GM23338 (cell line): ENCODE measurements around the gene OSBPL6. TPM values are rescaled to one million over a fixed set of nuclear protein-coding genes. Genes with fewer than 3 reads are reported as not detected.
"Not testable (repeated sequence)": the region's sequence is repeated elsewhere in the genome, so short reads cannot be mapped to it uniquely, and the experiment has no call there.

ENCODE experiments used
- ATAC-seq: fragments of 200-7000 bp; cut with Tn5 transposase; 3 replicates; pipeline ENCODE4 v1.9.1; 2020
- DNase-seq: peaks from one replicate; pipeline ENCODE4 v3.0.0-alpha.2; 2015; ENCODE audit warnings: low spot score
- H2AFZ ChIP-seq: fragments of 200-600 bp; sonication (generic); 2 replicates; pipeline ENCODE4 v1.8.0; 2016; ENCODE audit warnings: antibody characterized with exemption, mild to moderate bottlenecking, moderate library complexity
- H3F3A ChIP-seq: fragments of 200-600 bp; sonication (generic); replicated peaks from 2 replicates; pipeline ENCODE4 v1.8.0; 2017; ENCODE audit warnings: antibody characterized with exemption, mixed run types, low read depth
- H3K27ac ChIP-seq: fragments of 200-600 bp; sonication (generic); 2 replicates; pipeline ENCODE4 v1.6.1; 2016; ENCODE audit warnings: low read depth
- H3K27me3 ChIP-seq: fragments of 200-600 bp; sonication (generic); 2 replicates; pipeline ENCODE4 v1.8.0; 2016; ENCODE audit warnings: mild to moderate bottlenecking, mixed run types, moderate library complexity; ENCODE audit not compliant: insufficient read depth
- H3K36me3 ChIP-seq: fragments of 200-600 bp; sonication (generic); 2 replicates; pipeline ENCODE4 v1.8.0; 2016; ENCODE audit warnings: mild to moderate bottlenecking; ENCODE audit not compliant: insufficient read depth
- H3K4me1 ChIP-seq: fragments of 200-600 bp; sonication (generic); 2 replicates; pipeline ENCODE4 v1.8.0; 2016; ENCODE audit warnings: mild to moderate bottlenecking, moderate library complexity; ENCODE audit not compliant: insufficient read depth
- H3K4me2 ChIP-seq: fragments of 200-600 bp; sonication (generic); 2 replicates; pipeline ENCODE4 v1.7.1; 2017; ENCODE audit warnings: mixed run types
- H3K4me3 ChIP-seq: fragments of 200-600 bp; sonication (generic); 2 replicates; pipeline ENCODE4 v1.6.1; 2016; ENCODE audit warnings: mixed run types
- H3K79me2 ChIP-seq: fragments of 200-600 bp; sonication (generic); replicated peaks from 2 replicates; pipeline ENCODE4 v1.8.0; 2017; ENCODE audit warnings: mild to moderate bottlenecking; ENCODE audit not compliant: insufficient read depth
- H3K9me2 ChIP-seq: fragments of 200-600 bp; sonication (generic); 2 replicates; pipeline ENCODE4 v1.8.0; 2017; ENCODE audit not compliant: insufficient read depth
- H4K20me1 ChIP-seq: fragments of 200-600 bp; sonication (generic); replicated peaks from 2 replicates; pipeline ENCODE4 v1.8.0; 2017; ENCODE audit warnings: mild to moderate bottlenecking; ENCODE audit not compliant: insufficient read depth
- H3K27ac Mint-ChIP-seq: 2 replicates; pipeline ENCODE4 v1.8.0; 2020; ENCODE audit warnings: inconsistent platforms, mild to moderate bottlenecking, moderate library complexity, mixed read lengths
- H3K27me3 Mint-ChIP-seq: 3 replicates; pipeline ENCODE4 v1.8.0; 2022; ENCODE audit warnings: low read depth, mild to moderate bottlenecking, moderate library complexity, mixed read lengths, inconsistent platforms; ENCODE audit not compliant: insufficient read depth, poor library complexity
- H3K36me3 Mint-ChIP-seq: 3 replicates; pipeline ENCODE4 v1.8.0; 2021; ENCODE audit warnings: low read depth, mild to moderate bottlenecking, inconsistent platforms, moderate library complexity, mixed read lengths
- H3K4me1 Mint-ChIP-seq: 3 replicates; pipeline ENCODE4 v1.8.0; 2020; ENCODE audit warnings: mild to moderate bottlenecking, inconsistent platforms, mixed read lengths
- H3K4me3 Mint-ChIP-seq: 3 replicates; pipeline ENCODE4 v1.8.0; 2021; ENCODE audit warnings: moderate library complexity, mild to moderate bottlenecking, inconsistent platforms, mixed read lengths
- H3K9me3 Mint-ChIP-seq: 3 replicates; pipeline ENCODE4 v1.8.0; 2020; ENCODE audit warnings: moderate library complexity, mild to moderate bottlenecking, inconsistent platforms, mixed read lengths
- CREB1 ChIP-seq: fragments of 250-450 bp; sonication (Bioruptor Pico); IDR thresholded peaks from 2 replicates; pipeline ENCODE4 v1.5.0; 2020; ENCODE audit warnings: low read depth, mild to moderate bottlenecking, moderate library complexity
- ETS1 ChIP-seq: IDR thresholded peaks from 2 replicates; pipeline ENCODE4 v1.6.1; 2016; ENCODE audit warnings: antibody characterized with exemption
- EZH2 ChIP-seq: fragments of 200-600 bp; sonication (generic); IDR thresholded peaks from one replicate; pipeline ENCODE4 v1.8.0; 2017; ENCODE audit warnings: antibody characterized with exemption, mild to moderate bottlenecking, low read depth; ENCODE audit not compliant: unreplicated experiment
- JUNB ChIP-seq: IDR thresholded peaks from one replicate; pipeline ENCODE4 v1.6.1; 2016; ENCODE audit warnings: antibody characterized with exemption; ENCODE audit not compliant: unreplicated experiment
- NANOG ChIP-seq: IDR thresholded peaks from 2 replicates; pipeline ENCODE4 v1.6.1; 2016; ENCODE audit warnings: antibody characterized with exemption, borderline replicate concordance
- POLR2AphosphoS5 ChIP-seq: IDR thresholded peaks from 2 replicates; pipeline ENCODE4 v1.6.1; 2016; ENCODE audit warnings: antibody characterized with exemption, low read depth
- STAT1 ChIP-seq: IDR thresholded peaks from one replicate; pipeline ENCODE4 v1.6.1; 2016; ENCODE audit warnings: antibody characterized with exemption; ENCODE audit not compliant: unreplicated experiment
- ZNF114 ChIP-seq: fragments of 250-450 bp; sonication (Bioruptor Pico); IDR thresholded peaks from 2 replicates; pipeline ENCODE4 v1.5.0; 2020; ENCODE audit warnings: mild to moderate bottlenecking, moderate library complexity
- ZNF331 ChIP-seq: fragments of 250-450 bp; sonication (Bioruptor Pico); IDR thresholded peaks from 2 replicates; pipeline ENCODE4 v1.5.0; 2020; ENCODE audit warnings: low read depth, mild to moderate bottlenecking, moderate library complexity
- polyA plus RNA-seq: library from polyadenylated mRNA; unstranded; fragments of >200 nt; fragmentation: Nextera tagmentation; extraction: Ambion mirVana; gene quantifications from 2 replicates; pipeline ENCODE4 v1.2.1, GENCODE V29; 2016
- total RNA-seq: library from RNA; depleted of rRNA; stranded (reverse); fragments of >200 nt; shearing (Covaris generic); gene quantifications from 2 replicates; pipeline ENCODE4 v1.2.3, GENCODE V29; 2014
- TF ChIP-seq, protein P1 (sequence below), 2 experiments: fragments of 200-600 bp in 1 of 2; sonication (generic) in 1 of 2; conservative IDR thresholded peaks; 2 replicates each; pipeline versions ENCODE4 v1.5.1 to v1.6.1; 2016 to 2017; ENCODE audit warnings: antibody characterized with exemption in 2 of 2, low read depth in 2 of 2, mild to moderate bottlenecking in 2 of 2, moderate library complexity in 1 of 2
- TF ChIP-seq, protein P2 (sequence below): IDR thresholded peaks from one replicate; pipeline ENCODE4 v1.6.1; 2018; ENCODE audit warnings: antibody characterized with exemption; ENCODE audit not compliant: unreplicated experiment

Gene OSBPL6
- total and polyA plus RNA-seq, 2 experiments from 2014 or later: 6.0 to 8.5 TPM

GRCh38 chr2:178152977-178153376, 41.3 kb upstream of the OSBPL6 start (continued):
- TF ChIP-seq, protein P1, sequence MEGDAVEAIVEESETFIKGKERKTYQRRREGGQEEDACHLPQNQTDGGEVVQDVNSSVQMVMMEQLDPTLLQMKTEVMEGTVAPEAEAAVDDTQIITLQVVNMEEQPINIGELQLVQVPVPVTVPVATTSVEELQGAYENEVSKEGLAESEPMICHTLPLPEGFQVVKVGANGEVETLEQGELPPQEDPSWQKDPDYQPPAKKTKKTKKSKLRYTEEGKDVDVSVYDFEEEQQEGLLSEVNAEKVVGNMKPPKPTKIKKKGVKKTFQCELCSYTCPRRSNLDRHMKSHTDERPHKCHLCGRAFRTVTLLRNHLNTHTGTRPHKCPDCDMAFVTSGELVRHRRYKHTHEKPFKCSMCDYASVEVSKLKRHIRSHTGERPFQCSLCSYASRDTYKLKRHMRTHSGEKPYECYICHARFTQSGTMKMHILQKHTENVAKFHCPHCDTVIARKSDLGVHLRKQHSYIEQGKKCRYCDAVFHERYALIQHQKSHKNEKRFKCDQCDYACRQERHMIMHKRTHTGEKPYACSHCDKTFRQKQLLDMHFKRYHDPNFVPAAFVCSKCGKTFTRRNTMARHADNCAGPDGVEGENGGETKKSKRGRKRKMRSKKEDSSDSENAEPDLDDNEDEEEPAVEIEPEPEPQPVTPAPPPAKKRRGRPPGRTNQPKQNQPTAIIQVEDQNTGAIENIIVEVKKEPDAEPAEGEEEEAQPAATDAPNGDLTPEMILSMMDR (conservative IDR thresholded peaks at IDR 0.05; ENCODE audit: low read depth in 2 of 2): no peak
- TF ChIP-seq NANOG (no peak), ZNF331 (CRISPR knock-in tag) (no peak), POLR2AphosphoS5 (no peak), CREB1 (CRISPR knock-in tag) (no peak), EZH2 (no peak), ETS1 (no peak), ZNF114 (CRISPR knock-in tag) (no peak), STAT1 (no peak), JUNB (no peak)
- TF ChIP-seq, protein P2, sequence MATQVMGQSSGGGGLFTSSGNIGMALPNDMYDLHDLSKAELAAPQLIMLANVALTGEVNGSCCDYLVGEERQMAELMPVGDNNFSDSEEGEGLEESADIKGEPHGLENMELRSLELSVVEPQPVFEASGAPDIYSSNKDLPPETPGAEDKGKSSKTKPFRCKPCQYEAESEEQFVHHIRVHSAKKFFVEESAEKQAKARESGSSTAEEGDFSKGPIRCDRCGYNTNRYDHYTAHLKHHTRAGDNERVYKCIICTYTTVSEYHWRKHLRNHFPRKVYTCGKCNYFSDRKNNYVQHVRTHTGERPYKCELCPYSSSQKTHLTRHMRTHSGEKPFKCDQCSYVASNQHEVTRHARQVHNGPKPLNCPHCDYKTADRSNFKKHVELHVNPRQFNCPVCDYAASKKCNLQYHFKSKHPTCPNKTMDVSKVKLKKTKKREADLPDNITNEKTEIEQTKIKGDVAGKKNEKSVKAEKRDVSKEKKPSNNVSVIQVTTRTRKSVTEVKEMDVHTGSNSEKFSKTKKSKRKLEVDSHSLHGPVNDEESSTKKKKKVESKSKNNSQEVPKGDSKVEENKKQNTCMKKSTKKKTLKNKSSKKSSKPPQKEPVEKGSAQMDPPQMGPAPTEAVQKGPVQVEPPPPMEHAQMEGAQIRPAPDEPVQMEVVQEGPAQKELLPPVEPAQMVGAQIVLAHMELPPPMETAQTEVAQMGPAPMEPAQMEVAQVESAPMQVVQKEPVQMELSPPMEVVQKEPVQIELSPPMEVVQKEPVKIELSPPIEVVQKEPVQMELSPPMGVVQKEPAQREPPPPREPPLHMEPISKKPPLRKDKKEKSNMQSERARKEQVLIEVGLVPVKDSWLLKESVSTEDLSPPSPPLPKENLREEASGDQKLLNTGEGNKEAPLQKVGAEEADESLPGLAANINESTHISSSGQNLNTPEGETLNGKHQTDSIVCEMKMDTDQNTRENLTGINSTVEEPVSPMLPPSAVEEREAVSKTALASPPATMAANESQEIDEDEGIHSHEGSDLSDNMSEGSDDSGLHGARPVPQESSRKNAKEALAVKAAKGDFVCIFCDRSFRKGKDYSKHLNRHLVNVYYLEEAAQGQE: no peak

DNA sequence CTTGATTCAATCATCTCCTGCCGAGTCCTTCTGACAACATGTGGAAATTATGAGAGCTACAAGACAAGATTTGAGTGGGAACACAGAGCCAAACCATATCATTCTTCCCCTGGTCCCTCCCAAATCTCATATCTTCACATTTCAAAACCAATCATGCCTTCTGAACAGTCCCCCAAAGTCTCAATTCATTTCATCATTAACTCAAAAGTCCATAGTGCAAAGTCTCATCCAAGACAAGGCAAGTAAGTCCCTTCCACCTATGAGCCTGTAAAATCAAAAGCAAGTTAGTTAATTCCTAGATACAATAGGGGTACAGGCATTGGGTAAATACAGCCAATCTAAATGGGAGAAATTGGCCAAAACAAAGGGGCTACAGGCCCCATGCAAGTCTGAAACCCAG, 40.4 kb upstream of the OSBPL6 start:
- not testable (repeated sequence) for H3K27ac Mint-ChIP-seq, H3K9me3 Mint-ChIP-seq, H4K20me1 ChIP-seq, H3K4me3 ChIP-seq, H3K27ac ChIP-seq, H3K36me3 ChIP-seq, H3K27me3 ChIP-seq, H3K4me2 ChIP-seq, H3K79me2 ChIP-seq, H2AFZ ChIP-seq, H3K4me1 Mint-ChIP-seq, H3K27me3 Mint-ChIP-seq, H3K36me3 Mint-ChIP-seq, H3K4me1 ChIP-seq, H3F3A ChIP-seq, H3K9me2 ChIP-seq, H3K4me3 Mint-ChIP-seq, ATAC-seq, DNase-seq
